Prostate gland (tissue), 2 donors: ENCODE data around the gene SLC39A1. TPM values are rescaled to one million over a fixed set of nuclear protein-coding genes. Genes with fewer than 3 reads are reported as not detected.
A peak's percentile ranks its signal among the peaks of the same experiment; 100 is the strongest.

ENCODE experiments used
- DNase-seq: peaks from one replicate; pipeline ENCODE4 v3.0.0-alpha.2; 2019; ENCODE audit warnings: low spot score
- H3K27ac ChIP-seq, 2 donors: fragments of 200-600 bp; sonication (generic); 2 replicates each; pipeline ENCODE4 v1.5.1; 2017 to 2019
- H3K27me3 ChIP-seq: fragments of 200-600 bp; sonication (generic); replicated peaks from 2 replicates; pipeline ENCODE4 v1.5.1; 2019; ENCODE audit not compliant: insufficient read depth
- H3K36me3 ChIP-seq, 2 donors: fragments of 200-600 bp; sonication (generic); 1 replicate in 1 of 2; 2 replicates in 1 of 2; pipeline versions ENCODE4 v1.5.1 to v1.8.1; 2017 to 2019
- H3K4me1 ChIP-seq: fragments of 200-600 bp; sonication (generic); replicated peaks from 2 replicates; pipeline ENCODE4 v1.5.1; 2019
- H3K4me3 ChIP-seq, 2 donors: fragments of 200-600 bp; sonication (generic); 2 replicates each; pipeline ENCODE4 v1.5.1; 2017 to 2019
- H3K9me3 ChIP-seq: fragments of 200-600 bp; sonication (generic); 2 replicates; pipeline ENCODE4 v1.5.1; 2017
- CTCF ChIP-seq, 4 experiments: fragments of 200-600 bp in 2 of 4; fragments of 450-650 bp in 2 of 4; sonication (generic) in 2 of 4; IDR thresholded peaks; 1 replicate in 3 of 4; 2 replicates in 1 of 4; pipeline ENCODE4 v1.5.1; 2016 to 2019; ENCODE audit warnings: antibody characterized with exemption in 4 of 4, mild to moderate bottlenecking in 2 of 4, moderate library complexity in 2 of 4
- POLR2A ChIP-seq: fragments of 450-650 bp; IDR thresholded peaks from one replicate; pipeline ENCODE4 v1.6.1; 2016; ENCODE audit warnings: antibody characterized with exemption, mild to moderate bottlenecking
- POLR2AphosphoS5 ChIP-seq: sonication (generic); formaldehyde crosslinking; IDR thresholded peaks from one replicate; pipeline ENCODE4 v1.6.1; 2017; ENCODE audit warnings: antibody characterized with exemption
- WGBS: methylation state at CpG from one replicate; pipeline ENCODE4 v1.1.5; 2018; 5-methylcytosine and 5-hydroxymethylcytosine counted together
- intact Hi-C: fragments of 100-400 bp; cut with DNase I; formaldehyde crosslinking; loops from one replicate; pipeline ENCODE4 v1.14.2; 2022
- total RNA-seq, 2 donors: library from RNA; depleted of rRNA; stranded (reverse); fragments of >200 nt; gene quantifications; one replicate each; pipeline ENCODE4 v1.1.0, GENCODE V29; 2016

SLC39A1 gene
- total RNA-seq, 2 donors from 2014 or later, result 88.6 to 122 TPM

- WGBS, result under 1% methylated on average over 53 of the region's 53 CpGs
- intact Hi-C loops, result loop anchor here (2.0 kb wide), 1 partner anchor 132 kb away; no protein-coding TSS in a partner anchor
- Histone ChIP-seq H3K27me3 (no peaks in the 10 kb centered on the region), H3K4me3 (peak within 1 kb of the TSS; percentile 71 to 91), H3K27ac (peak within 1 kb of the TSS; percentile 88 to 95), H3K9me3 (no peaks in the 10 kb centered on the region), H3K36me3 (no peaks in the 10 kb centered on the region), H3K4me1 (peaks cover 16% of the 10 kb centered on the region)
- peak; percentile 100 for DNase-seq
- peak in 1 of 4 experiments; percentile 5 for TF ChIP-seq CTCF (IDR thresholded peaks at IDR 0.05)
- TF ChIP-seq POLR2AphosphoS5, result peak; percentile 92
- TF ChIP-seq POLR2A, result peak; percentile 59
Observed at GRCh38 chr1:153922972-153923925, 40.1 kb downstream of the SLC39A1 start, which contains the start of gene GATAD2B. GATAD2B (minus strand) TSS chr1:153922972; CDS start chr1:153828347, 94,625 bp downstream.

- H3K4me1 ChIP-seq, result peaks cover 16% of the 10 kb centered on the region
- intact Hi-C loops, result loop anchor here (2.0 kb wide), 1 partner anchor 132 kb away; no protein-coding TSS in a partner anchor
- H3K36me3 ChIP-seq, result no peaks in the 10 kb centered on the region
- peak in 1 of 4 experiments; percentile 9 for TF ChIP-seq CTCF (IDR thresholded peaks at IDR 0.05)
- TF ChIP-seq POLR2AphosphoS5, result no peak
- no peak for TF ChIP-seq POLR2A
- no peaks in the 10 kb centered on the region for H3K27me3 ChIP-seq
- DNase-seq, result peak; percentile 22
- peak overlapping the region; percentile 71 to 91 for H3K4me3 ChIP-seq
- H3K27ac ChIP-seq, result peak overlapping the region; percentile 88 to 95
- no peaks in the 10 kb centered on the region for H3K9me3 ChIP-seq
- WGBS, result 1% methylated on average over 47 of the region's 86 CpGs
Observed at GRCh38 chr1:153922076-153922971, 41.0 kb downstream of the SLC39A1 start.

- TF ChIP-seq POLR2AphosphoS5 (no peak), CTCF (IDR thresholded peaks at IDR 0.05) (no peak), POLR2A (no peak)
- Histone ChIP-seq H3K9me3 (no peaks in the 10 kb centered on the region), H3K27me3 (no peaks in the 10 kb centered on the region), H3K36me3 (no peaks in the 10 kb centered on the region), H3K27ac (peak overlapping the region; percentile 88 to 95), H3K4me1 (peaks cover 16% of the 10 kb centered on the region), H3K4me3 (peak overlapping the region; percentile 71 to 91)
- intact Hi-C loops, result loop anchor here (2.0 kb wide), 1 partner anchor 131 kb away; no protein-coding TSS in a partner anchor
- peak; percentile 15 for DNase-seq
- WGBS, result 3% methylated on average over 10 of the region's 10 CpGs
Observed at GRCh38 chr1:153921803-153922075, 41.6 kb downstream of the SLC39A1 start.

GRCh38 chr1:153921080-153921802 lies 42.1 kb downstream of the SLC39A1 start:
- TF ChIP-seq POLR2AphosphoS5 (no peak), POLR2A (no peak), CTCF (IDR thresholded peaks at IDR 0.05) (no peak)
- H3K36me3 ChIP-seq, result no peaks in the 10 kb centered on the region
- peak overlapping the region; percentile 71 to 91 for H3K4me3 ChIP-seq
- H3K27ac ChIP-seq, result peak overlapping the region in 1 of 2 donors; percentile 95
- 18% methylated on average over 3 of the region's 3 CpGs for WGBS
- H3K9me3 ChIP-seq, result no peaks in the 10 kb centered on the region
- H3K27me3 ChIP-seq, result no peaks in the 10 kb centered on the region
- H3K4me1 ChIP-seq, result peaks cover 16% of the 10 kb centered on the region
- intact Hi-C loops, result no loop called here
- DNase-seq, result no peak
